Urinary bladder (tissue), 4 donors: ENCODE measurements around the gene NPIPB6. TPM values are rescaled to one million over a fixed set of nuclear protein-coding genes. Genes with fewer than 3 reads are reported as not detected.

Experiments
- DNase-seq: peaks from one replicate; pipeline ENCODE4 v3.0.0-alpha.2; 2015; ENCODE audit errors: extremely low spot score
- H3K27ac ChIP-seq: one replicate; pipeline ENCODE4 v1.5.1; 2013; ENCODE audit warnings: low read depth, mild to moderate bottlenecking, moderate library complexity
- H3K36me3 ChIP-seq: one replicate; pipeline ENCODE4 v1.6.1; 2013; ENCODE audit warnings: mild to moderate bottlenecking, moderate library complexity; ENCODE audit not compliant: insufficient read depth
- H3K4me1 ChIP-seq: one replicate; pipeline ENCODE4 v1.6.1; 2013; ENCODE audit warnings: mild to moderate bottlenecking, moderate library complexity; ENCODE audit not compliant: insufficient read depth
- H3K4me3 ChIP-seq: one replicate; pipeline ENCODE4 v1.5.1; 2013; ENCODE audit warnings: low read depth, low read length
- WGBS: extraction: QIAGEN DNeasy Blood & Tissue Kit; methylation state at CpG from one replicate; pipeline ENCODE4 v1.1.7; 2013; 5-methylcytosine and 5-hydroxymethylcytosine counted together
- polyA plus RNA-seq: library from polyadenylated mRNA; stranded (reverse); fragments of 200-250 nt; gene quantifications from one replicate; pipeline ENCODE4 v1.2.3, GENCODE V29; 2013
- total RNA-seq: library from RNA; depleted of rRNA; stranded (reverse); fragments of >200 nt; gene quantifications from one replicate; pipeline ENCODE4 v1.2.3, GENCODE V29; 2014
- donor health status: healthy with polysubstance abuse.
- donor health status: healthy.

NPIPB6 gene
- total and polyA plus RNA-seq, 2 donors: 0.81 to 4.1 TPM

DNA sequence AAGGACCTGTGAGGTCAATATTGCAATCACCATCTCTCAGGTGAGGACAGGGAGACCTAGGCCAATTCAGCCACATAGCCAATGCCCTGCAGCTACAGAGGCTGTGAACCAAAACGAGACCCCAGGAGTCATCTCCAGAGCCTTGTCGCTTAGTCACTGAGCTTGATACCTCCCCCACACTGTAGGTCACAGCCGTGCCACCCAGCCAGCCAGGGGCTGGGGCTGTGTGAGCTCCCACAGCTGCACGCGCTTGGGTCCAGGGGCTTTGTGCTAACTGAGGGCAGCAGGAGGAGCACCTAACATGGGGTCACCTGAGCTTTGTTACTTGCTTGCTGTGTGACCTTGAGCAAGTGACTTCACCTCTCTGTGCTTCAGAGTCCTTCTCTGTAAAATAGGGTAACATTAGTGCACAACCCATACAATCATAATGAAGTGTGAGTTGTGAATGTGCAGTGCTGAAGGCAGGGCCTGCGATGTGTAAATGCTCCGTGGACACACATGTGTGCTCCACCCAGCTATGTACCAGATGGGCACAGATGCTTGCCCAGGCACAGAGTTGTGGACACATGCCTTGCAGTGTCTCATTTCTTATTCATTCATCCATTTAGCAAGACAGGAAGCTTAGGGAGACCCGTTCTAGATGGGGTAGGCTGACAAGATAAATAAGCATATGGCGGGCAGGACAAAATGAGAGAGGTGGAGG, 45.1 kb downstream of the NPIPB6 start:
- no peak overlapping the region for H3K4me3 ChIP-seq
- no peaks in the 10 kb centered on the region for H3K36me3 ChIP-seq
- no peak for DNase-seq
- H3K4me1 ChIP-seq: no peaks in the 10 kb centered on the region
- 85% methylated on average over 9 of the region's 9 CpGs for WGBS
- H3K27ac ChIP-seq: no peak overlapping the region

DNA sequence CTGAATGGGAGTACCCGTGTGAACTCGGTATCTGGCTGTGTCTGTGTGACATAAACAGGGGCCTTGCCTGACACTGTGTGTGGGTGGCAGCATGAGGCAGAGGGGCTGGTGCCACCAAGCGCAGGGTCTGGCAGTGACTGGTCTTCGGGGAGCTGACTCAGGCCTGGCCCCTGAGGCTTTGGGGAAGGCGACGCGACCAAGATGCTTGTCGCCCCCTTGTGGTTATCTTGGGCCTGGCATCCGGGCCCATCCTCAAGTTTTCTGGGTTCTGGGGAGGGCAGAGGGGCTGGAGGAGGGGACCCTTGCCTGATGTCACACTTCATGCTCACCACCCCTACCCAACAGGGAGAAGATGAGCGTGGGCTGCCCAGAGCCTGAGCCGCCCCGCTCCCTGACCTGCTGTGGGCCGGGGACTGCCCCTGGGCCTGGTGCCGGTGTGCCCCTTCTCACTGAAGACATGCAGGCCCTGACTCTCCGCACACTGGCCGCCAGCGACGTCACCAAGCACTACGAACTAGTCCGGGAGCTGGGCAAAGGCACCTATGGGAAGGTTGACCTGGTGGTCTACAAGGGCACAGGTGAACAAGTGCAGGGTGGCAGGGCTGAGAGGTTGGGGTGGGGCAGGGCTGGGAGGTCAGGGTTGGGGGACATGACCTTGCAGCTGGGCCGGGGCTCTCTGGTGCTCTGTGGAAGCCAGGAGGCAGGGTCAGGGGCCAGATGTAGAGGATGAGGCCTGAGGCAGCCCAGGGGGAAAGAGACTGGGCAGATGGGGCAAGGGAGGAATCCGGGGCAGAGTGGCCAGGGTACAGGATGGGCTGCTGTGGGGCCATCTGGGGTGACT, 46.0 kb downstream of the NPIPB6 start:
- H3K36me3 ChIP-seq: no peaks in the 10 kb centered on the region
- 52% methylated on average over 22 of the region's 22 CpGs for WGBS

DNA sequence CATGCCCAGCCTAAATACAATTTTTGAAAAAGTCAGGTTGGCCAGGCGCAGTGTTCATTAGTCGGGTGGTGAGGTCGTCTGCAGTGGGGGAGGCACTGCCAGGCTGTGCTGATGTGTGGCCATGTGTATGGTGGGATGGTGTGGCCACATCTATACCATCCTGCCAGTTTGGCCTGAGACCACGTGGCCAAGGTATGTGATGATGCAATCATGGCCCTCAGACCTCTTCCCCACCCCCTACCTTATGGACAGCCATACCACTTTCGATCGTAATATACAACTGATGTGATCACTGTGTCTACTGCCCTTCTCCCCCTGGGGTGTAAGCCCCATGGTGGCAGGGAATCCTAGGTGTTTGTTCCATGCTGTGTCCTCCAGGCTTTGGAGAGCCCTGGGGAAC, 47.3 kb downstream of the NPIPB6 start:
- no peak for DNase-seq
- 84% methylated on average over 6 of the region's 6 CpGs for WGBS
- no peaks in the 10 kb centered on the region for H3K36me3 ChIP-seq
- no peak overlapping the region for H3K4me3 ChIP-seq
- H3K27ac ChIP-seq: no peak overlapping the region
- H3K4me1 ChIP-seq: no peaks in the 10 kb centered on the region

More for the DNA sequence above, 46.0 kb downstream of the NPIPB6 start:
- no peak for DNase-seq
- Histone ChIP-seq H3K27ac (no peak overlapping the region), H3K4me3 (no peak overlapping the region), H3K4me1 (no peaks in the 10 kb centered on the region)

DNA sequence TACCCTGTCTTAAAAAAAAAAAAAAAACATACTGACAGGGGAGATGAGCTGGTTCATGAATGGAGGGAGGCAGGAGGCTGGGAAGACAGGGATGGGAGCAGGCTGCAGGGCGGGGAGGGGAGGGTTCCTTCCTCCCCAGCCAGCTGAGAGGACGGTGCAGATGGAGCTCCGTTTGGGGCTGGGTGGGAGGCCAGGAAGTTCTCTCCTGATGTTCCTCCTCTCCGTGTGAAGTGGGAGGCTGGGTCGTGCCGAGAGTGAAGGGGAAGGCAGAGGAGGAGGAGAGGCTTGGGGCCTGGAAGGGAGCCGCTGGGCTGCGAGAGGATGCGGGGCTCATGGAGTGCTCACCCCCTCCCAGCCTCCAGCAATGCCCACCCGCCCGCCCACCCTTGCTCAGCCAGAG, 49.7 kb downstream of the NPIPB6 start:
- Histone ChIP-seq H3K4me3 (no peak overlapping the region), H3K27ac (no peak overlapping the region), H3K4me1 (no peaks in the 10 kb centered on the region), H3K36me3 (no peaks in the 10 kb centered on the region)
- WGBS: 56% methylated on average over 11 of the region's 11 CpGs
- DNase-seq: no peak

DNA sequence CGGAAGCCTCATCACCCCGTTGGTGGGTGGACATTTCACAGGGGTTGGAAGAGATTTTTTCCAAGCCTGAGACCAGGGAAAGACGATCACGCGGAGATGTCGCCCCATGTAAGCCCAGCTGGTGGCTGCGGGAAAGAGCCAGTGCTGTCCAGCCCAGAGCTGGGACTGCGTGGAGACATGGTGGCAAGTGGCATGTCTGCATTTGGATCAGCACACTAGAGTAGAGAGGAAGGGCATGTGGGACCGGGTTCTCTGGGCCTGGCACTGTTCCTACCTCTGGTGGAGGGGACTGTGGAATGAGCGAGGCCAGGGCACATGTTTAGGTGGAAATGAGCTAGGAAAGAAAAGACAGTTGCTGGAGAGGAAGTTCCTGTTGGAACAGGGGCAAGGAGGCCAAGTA, 51.0 kb downstream of the NPIPB6 start:
- 83% methylated on average over 10 of the region's 10 CpGs for WGBS

DNA sequence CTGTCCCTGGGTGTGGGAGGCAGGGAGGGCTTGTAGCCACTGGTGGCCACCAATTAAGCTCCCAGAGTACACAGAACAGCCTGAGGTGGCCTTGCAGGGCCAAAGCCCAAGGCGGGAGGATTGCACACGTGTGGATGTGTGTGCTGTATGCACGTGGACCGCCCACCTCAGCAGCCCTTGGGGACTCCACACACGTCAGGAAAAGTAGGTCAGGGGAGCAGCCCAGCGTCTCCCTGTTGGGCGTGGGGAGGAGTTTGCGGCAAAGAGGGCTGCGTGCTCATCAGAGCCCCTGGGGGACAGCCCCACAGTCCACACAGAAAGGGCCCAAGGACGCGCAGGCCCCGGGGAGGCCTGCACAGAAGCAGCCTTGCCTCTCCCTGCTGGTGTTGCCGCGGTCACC, 51.4 kb downstream of the NPIPB6 start:
- no peaks in the 10 kb centered on the region for H3K36me3 ChIP-seq
- WGBS: 85% methylated on average over 14 of the region's 14 CpGs
- no peak for DNase-seq

More for the DNA sequence above, 51.0 kb downstream of the NPIPB6 start:
- Histone ChIP-seq H3K4me3 (no peak overlapping the region), H3K4me1 (no peaks in the 10 kb centered on the region), H3K36me3 (no peaks in the 10 kb centered on the region), H3K27ac (no peak overlapping the region)
- DNase-seq: no peak

DNA sequence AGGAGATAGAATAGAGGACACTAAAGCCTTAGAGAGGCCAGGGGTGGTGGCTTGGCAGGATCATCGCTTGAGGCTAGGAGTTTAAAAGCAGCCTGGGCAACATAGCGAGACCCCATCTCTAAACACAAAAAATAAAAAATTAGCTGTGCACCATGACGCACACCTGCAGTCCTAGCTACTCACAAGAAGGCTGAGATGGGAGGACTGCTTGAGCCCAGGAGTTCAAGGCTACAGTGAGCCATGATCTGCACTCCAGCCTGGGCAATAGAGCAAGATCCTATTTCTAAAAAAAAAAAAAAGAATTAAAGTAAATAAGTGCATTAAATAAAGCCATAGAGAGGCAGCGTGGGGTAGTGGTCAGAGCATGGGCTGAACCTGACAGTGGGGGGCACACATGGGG, 51.9 kb downstream of the NPIPB6 start:
- H3K36me3 ChIP-seq: no peaks in the 10 kb centered on the region
- WGBS: 91% methylated on average over 4 of the region's 4 CpGs
- no peak for DNase-seq
- no peak overlapping the region for H3K4me3 ChIP-seq
- H3K27ac ChIP-seq: no peak overlapping the region
- no peaks in the 10 kb centered on the region for H3K4me1 ChIP-seq

More for the DNA sequence above, 51.4 kb downstream of the NPIPB6 start:
- Histone ChIP-seq H3K4me3 (no peak overlapping the region), H3K27ac (no peak overlapping the region), H3K4me1 (no peaks in the 10 kb centered on the region)

DNA sequence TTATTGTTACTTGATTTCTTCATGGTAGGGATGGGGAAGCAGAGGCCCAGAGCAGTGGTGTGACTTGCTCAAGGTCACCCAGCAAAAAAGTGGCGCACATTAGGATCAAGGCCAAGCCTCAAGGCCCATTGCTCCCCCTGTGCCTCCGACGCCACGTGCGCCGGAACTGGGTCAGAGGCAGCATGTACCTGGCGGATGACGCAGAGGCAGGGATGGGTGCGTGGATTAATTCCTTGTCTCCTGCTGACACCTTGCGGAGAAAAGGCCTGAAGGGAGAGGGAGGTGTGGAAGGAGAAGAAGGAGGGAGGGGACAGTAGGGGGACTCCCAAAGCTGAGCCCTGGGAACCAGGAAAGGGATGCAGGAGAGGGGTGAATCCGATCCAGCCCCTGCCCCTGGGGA, 52.5 kb downstream of the NPIPB6 start:
- no peaks in the 10 kb centered on the region for H3K36me3 ChIP-seq
- no peak for DNase-seq
- no peaks in the 10 kb centered on the region for H3K4me1 ChIP-seq
- 92% methylated on average over 11 of the region's 11 CpGs for WGBS
- H3K27ac ChIP-seq: no peak overlapping the region
- H3K4me3 ChIP-seq: no peak overlapping the region

DNA sequence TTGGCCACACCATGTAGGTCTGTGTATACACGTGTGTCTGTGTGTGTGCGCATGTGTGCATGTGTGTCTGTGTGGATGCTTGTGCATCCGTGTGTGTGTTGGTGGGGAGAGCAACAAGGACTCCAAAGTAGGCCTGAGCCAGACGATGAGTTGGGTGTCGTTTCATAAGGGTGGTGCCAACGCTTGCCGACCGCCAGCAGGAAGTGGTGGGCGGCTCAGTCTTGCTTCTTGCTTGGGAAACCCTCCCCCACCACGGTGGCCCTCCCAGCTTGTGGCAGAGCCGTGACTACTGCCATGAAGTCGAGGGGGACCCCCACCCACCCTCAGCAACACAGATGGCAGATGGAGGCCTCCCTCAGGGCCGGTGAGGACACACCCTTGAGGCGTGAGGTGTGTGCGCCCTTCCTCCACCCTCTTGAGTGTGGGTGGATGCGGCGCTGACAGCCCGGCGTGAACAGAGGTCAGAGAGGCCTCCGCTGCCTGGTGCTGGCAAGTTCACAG, 53.4 kb downstream of the NPIPB6 start:
- no peak for DNase-seq
- no peak overlapping the region for H3K4me3 ChIP-seq
- 74% methylated on average over 20 of the region's 20 CpGs for WGBS
- no peak overlapping the region for H3K27ac ChIP-seq
- H3K4me1 ChIP-seq: no peaks in the 10 kb centered on the region
- no peaks in the 10 kb centered on the region for H3K36me3 ChIP-seq

DNA sequence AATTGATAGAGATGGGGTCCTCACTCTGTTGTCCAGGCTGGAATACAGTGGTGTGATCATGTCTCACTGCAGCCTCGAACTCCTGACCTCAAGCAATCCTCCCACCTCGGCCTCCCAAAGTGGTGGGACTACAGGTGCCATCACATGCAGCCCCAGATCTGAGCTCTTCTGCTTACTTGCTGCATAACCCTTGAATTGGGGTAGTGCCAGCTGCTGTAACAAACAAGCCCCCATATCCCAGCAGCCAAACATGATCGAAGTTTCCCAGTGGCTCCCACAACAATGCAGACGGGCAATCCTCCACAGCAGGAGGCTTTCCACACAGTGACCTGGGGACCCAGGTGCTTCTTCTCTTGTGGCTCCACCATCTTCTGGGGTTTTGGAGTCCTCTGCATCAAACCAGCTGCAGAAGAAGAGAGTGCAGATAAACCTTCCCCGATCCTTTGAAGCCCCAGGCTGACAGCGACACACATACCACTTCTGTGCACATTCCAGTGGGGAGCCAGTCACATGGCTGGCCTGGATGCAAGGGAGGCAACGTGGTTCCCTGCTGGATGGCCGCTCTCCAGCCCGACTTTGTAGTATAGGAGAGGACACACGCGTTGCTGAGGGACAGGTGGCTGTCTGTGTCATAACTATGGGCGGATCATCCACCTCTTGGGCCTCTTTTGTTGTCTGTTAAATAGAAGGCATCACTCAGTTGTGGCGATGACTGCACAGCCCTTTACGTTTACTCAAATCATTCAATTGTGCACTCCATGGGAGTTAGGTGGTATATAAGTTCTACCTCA, 54.3 kb downstream of the NPIPB6 start:
- no peak for DNase-seq
- Histone ChIP-seq H3K4me3 (no peak overlapping the region), H3K36me3 (no peaks in the 10 kb centered on the region), H3K4me1 (no peaks in the 10 kb centered on the region), H3K27ac (no peak overlapping the region)
- 84% methylated on average over 14 of the region's 14 CpGs for WGBS

DNA sequence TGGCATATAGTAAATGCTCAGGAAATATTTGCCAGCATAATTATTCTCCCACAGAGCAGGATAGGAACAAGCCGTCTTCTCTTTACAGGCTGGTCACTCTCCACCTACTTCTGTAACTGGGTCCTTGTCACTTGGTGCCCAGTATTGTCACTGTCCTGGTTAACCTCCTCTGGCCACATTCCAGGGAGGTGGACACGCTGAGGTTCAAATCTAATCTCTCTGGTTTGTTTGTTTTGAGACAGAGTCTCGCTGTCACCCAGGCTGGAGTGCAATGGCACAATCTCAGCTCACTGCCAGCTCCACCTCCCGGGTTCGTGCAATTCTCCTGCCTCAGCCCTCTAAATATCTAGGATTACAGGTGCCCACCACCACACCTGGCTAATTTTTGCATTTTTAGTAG, 55.4 kb downstream of the NPIPB6 start:
- no peaks in the 10 kb centered on the region for H3K36me3 ChIP-seq
- DNase-seq: no peak
- no peaks in the 10 kb centered on the region for H3K4me1 ChIP-seq
- H3K27ac ChIP-seq: no peak overlapping the region
- 84% methylated on average over 5 of the region's 5 CpGs for WGBS
- H3K4me3 ChIP-seq: no peak overlapping the region

DNA sequence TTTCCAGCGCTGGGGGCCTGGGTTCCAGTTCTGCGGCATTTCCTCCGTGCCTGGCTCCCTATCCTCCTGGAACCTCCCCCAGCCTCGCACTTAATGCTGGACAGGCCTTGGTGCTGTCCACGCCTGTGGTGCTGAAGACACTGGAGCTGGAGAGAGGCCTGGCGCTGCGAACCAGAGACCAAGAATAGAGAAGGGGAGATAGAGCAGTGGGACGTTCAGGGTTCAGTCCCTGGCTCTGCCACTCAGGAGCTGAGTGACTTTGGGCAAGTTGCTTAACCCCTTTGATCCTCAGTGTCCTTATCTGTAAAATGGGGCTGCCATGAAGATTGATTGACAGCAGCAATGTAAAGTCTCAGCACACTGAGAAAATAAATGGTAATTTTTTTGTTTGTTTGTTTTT, 59.1 kb downstream of the NPIPB6 start:
- Histone ChIP-seq H3K4me1 (no peaks in the 10 kb centered on the region), H3K27ac (no peak overlapping the region), H3K36me3 (no peaks in the 10 kb centered on the region), H3K4me3 (no peak overlapping the region)
- 40% methylated on average over 8 of the region's 8 CpGs for WGBS
- no peak for DNase-seq

DNA sequence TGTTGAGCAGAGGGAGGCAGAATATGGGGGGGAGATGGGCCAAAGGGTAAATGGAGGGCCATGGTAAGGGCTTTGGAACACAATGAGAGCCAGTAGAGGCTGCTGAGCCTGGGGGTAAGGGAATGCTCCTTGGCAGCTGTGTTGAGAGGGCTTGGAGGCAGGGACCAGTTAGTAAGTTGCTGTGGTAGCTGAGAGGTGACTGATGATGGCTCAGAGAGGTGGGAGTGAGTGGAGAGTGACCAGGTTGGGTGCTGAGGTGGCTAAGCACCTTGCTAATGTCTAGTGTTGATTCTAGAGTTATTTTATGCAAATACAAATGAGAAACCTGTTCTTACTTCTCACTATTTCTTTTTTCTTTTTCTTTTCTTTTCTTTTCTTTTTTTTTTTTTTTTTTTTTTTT, 60.2 kb downstream of the NPIPB6 start:
- no peak overlapping the region for H3K27ac ChIP-seq
- DNase-seq: no peak
- no peak overlapping the region for H3K4me3 ChIP-seq
- H3K36me3 ChIP-seq: no peaks in the 10 kb centered on the region
- H3K4me1 ChIP-seq: no peaks in the 10 kb centered on the region
